ENCODE data around the gene ACBD6. TPM values are rescaled to one million over a fixed set of nuclear protein-coding genes. Genes with fewer than 3 reads are reported as not detected.

Gene ACBD6
- total and polyA plus RNA-seq, 10 of the 15 experiments (the other 5 are each of a cell fraction or from before 2014, with no cell fraction given) = 15.0 to 67.3 (median 55.0) TPM

- DNase-seq (ENCODE audit: low read depth, low spot score) (no peak), FAIRE-seq (no peak), ATAC-seq (no peak)
- TF ChIP-seq EZH2 (IDR thresholded peaks at IDR 0.05; ENCODE audit: borderline replicate concordance, control insufficient read depth, low read depth, low read length) (0 out of 2 replicates have a peak, but pooled peaks have one; percentile 43), NR2C2 (IDR thresholded peaks at IDR 0.05; ENCODE audit: borderline replicate concordance, control insufficient read depth, insufficient read length, low read depth) (no peak)
- Histone ChIP-seq H2AFZ (ENCODE audit: control insufficient read depth, low read depth, low read length) (no peak overlapping the region), H3K79me2 (ENCODE audit: control insufficient read depth, insufficient read depth, low read length) (no peaks in the 10 kb centered on the region), H3K4me3 (no peak overlapping the region), H3K9ac (ENCODE audit: control insufficient read depth, insufficient read depth, low read length) (no peak overlapping the region), H3K9me3 (replicated peaks; ENCODE audit: control insufficient read depth, insufficient read depth, low read length) (no peaks in the 10 kb centered on the region; the same call in 2 of the 3 replicates), H3K4me1 (ENCODE audit: control insufficient read depth, insufficient read depth, low read length) (no peaks in the 10 kb centered on the region), H3K36me3 (ENCODE audit: control insufficient read depth in 2 of 2, insufficient read depth in 2 of 2, low read length in 1 of 2) (no peaks in the 10 kb centered on the region), H3K4me2 (ENCODE audit: control insufficient read depth, insufficient read depth) (no peak overlapping the region), H4K20me1 (ENCODE audit: control insufficient read depth, insufficient read depth) (no peaks in the 10 kb centered on the region), H3K27me3 (replicated peaks in 1 of 2; ENCODE audit: control insufficient read depth in 2 of 2, insufficient read depth in 2 of 2, low read length in 1 of 2) (peaks cover 8 to 37% of the 10 kb centered on the region in 2 experiments), H3K27ac (ENCODE audit: control insufficient read depth, insufficient read depth) (no peak overlapping the region)
- intact Hi-C loops (cut with micrococcal nuclease; ENCODE audit: unreplicated experiment) = no loop called here
- POLR2A ChIA-PET = no interaction called here
- in situ Hi-C loops (cut with MboI) = no loop called here
- CTCF ChIA-PET = interaction anchor here (1.5 to 2.7 kb wide), 4 partner anchors 10 to 533 kb away, joined by 3 to 6 read pairs (median 3); no protein-coding TSS in a partner anchor
- SMC1A ChIA-PET (ENCODE audit: uncharacterized antibody, unreplicated experiment) = no interaction called here
- WGBS (ENCODE audit: insufficient coverage, insufficient replicate concordance, low lambda C conversion rate, missing lambda C conversion rate) = 14% methylated on average over 10 of the region's 10 CpGs
- RAD21 ChIA-PET (ENCODE audit: unreplicated experiment) = no interaction called here
- BruUV-seq (replicated peaks) = no TSS peak
Observed at GRCh38 chr1:180239145-180240096, 263.0 kb downstream of the ACBD6 start.

- FAIRE-seq = no peak
- CTCF ChIA-PET = interaction anchor here (1.5 to 2.7 kb wide), 4 partner anchors 10 to 532 kb away, joined by 3 to 6 read pairs (median 3); no protein-coding TSS in a partner anchor
- H4K20me1 ChIP-seq (ENCODE audit: control insufficient read depth, insufficient read depth) = no peaks in the 10 kb centered on the region
Observed at GRCh38 chr1:180238675-180239074, 263.7 kb downstream of the ACBD6 start.

More at GRCh38 chr1:180238675-180239074, 263.7 kb downstream of the ACBD6 start:
- H3K79me2 ChIP-seq (ENCODE audit: control insufficient read depth, insufficient read depth, low read length) = no peaks in the 10 kb centered on the region
- no peak for DNase-seq (ENCODE audit: low read depth, low spot score)
- no peak for ATAC-seq
- no peak overlapping the region for H3K4me2 ChIP-seq (ENCODE audit: control insufficient read depth, insufficient read depth)
- H3K4me3 ChIP-seq = no peak overlapping the region
- TF ChIP-seq MTA3 (IDR thresholded peaks at IDR 0.05; ENCODE audit: borderline replicate concordance, low read length) (no peak), ATF7 (IDR thresholded peaks at IDR 0.05; ENCODE audit: low read depth) (no peak), CBX3 (IDR thresholded peaks at IDR 0.05; ENCODE audit: borderline replicate concordance, low read depth) (no peak)
- no peak overlapping the region for H2AFZ ChIP-seq (ENCODE audit: control insufficient read depth, low read depth, low read length)
- SMC1A ChIA-PET (ENCODE audit: uncharacterized antibody, unreplicated experiment) = no interaction called here
- BruUV-seq (replicated peaks) = no TSS peak
- H3K4me1 ChIP-seq (ENCODE audit: control insufficient read depth, insufficient read depth, low read length) = no peaks in the 10 kb centered on the region
- no peak overlapping the region for H3K9ac ChIP-seq (ENCODE audit: control insufficient read depth, insufficient read depth, low read length)
- in situ Hi-C loops (cut with MboI) = no loop called here
- H3K9me3 ChIP-seq (replicated peaks; ENCODE audit: control insufficient read depth, insufficient read depth, low read length) = no peaks in the 10 kb centered on the region; the same call in 2 of the 3 replicates
- H3K36me3 ChIP-seq (ENCODE audit: control insufficient read depth in 2 of 2, insufficient read depth in 2 of 2, low read length in 1 of 2) = no peaks in the 10 kb centered on the region
- 18% methylated on average over 7 of the region's 7 CpGs for WGBS (ENCODE audit: insufficient coverage, insufficient replicate concordance, low lambda C conversion rate, missing lambda C conversion rate)
- intact Hi-C loops (cut with micrococcal nuclease; ENCODE audit: unreplicated experiment) = no loop called here
- peaks cover 13 to 39% of the 10 kb centered on the region in 2 experiments for H3K27me3 ChIP-seq (replicated peaks in 1 of 2; ENCODE audit: control insufficient read depth in 2 of 2, insufficient read depth in 2 of 2, low read length in 1 of 2)
- RAD21 ChIA-PET (ENCODE audit: unreplicated experiment) = no interaction called here
- H3K27ac ChIP-seq (ENCODE audit: control insufficient read depth, insufficient read depth) = no peak overlapping the region
- POLR2A ChIA-PET = no interaction called here

Small RNAs within 50 kb of the gene (microRNA-seq; reads per million reads assigned to microRNA genes)
- 1.5 reads per million for gene MIR3121

Small RNAs within 50 kb of the gene (small RNA-seq; reads per million reads assigned to genes)
- gene MIR3121 = 0.39 reads per million, percentile 3 among the genes with 10 or more reads in this experiment
- gene RF00019 = not detected

Other genes starting within 250 kb of the ACBD6 start
- gene OVAAL, start 56.4 kb upstream of the ACBD6 start, total RNA-seq (2014; rRNA removed) = not detected in 2 replicates
- gene OVAAL, start 56.4 kb upstream of the ACBD6 start, total RNA-seq (2014; rRNA removed; fragmentation: Illumina TruSeq; extraction: Trizol) = 0.09 TPM in 1 of 2 replicates, not detected in the other
- gene OVAAL, start 56.4 kb upstream of the ACBD6 start, total RNA-seq (2021) = not detected in 2 replicates
- 0.33 and 0.49 TPM in 2 replicates for gene OVAAL, start 56.4 kb upstream of the ACBD6 start, polyA plus RNA-seq (2011; rRNA removed)
- gene OVAAL, start 56.4 kb upstream of the ACBD6 start, polyA plus RNA-seq (2014; fragmentation: Illumina TruSeq; extraction: Trizol) = 0.06 and 0.16 TPM in 2 replicates
- under 1 TPM in 1 of 2 experiments, not detected in 1; 0.04 TPM for gene OVAAL, start 56.4 kb upstream of the ACBD6 start, polyA plus RNA-seq (2014; fragmentation: Nextera tagmentation; extraction: Ambion mirVana)
- 0.11 TPM in 1 of 2 replicates, not detected in the other for gene OVAAL, start 56.4 kb upstream of the ACBD6 start, polyA plus RNA-seq (2014; rRNA removed)
- not detected for gene OVAAL, start 56.4 kb upstream of the ACBD6 start, polyA plus RNA-seq (2016; fragmentation: Nextera tagmentation; extraction: Ambion mirVana)
- 14.2 and 18.0 TPM in 2 replicates for gene XPR1, start 129.4 kb upstream of the ACBD6 start, total RNA-seq (2014; rRNA removed)
- 12.4 and 13.2 TPM in 2 replicates for gene XPR1, start 129.4 kb upstream of the ACBD6 start, total RNA-seq (2014; rRNA removed; fragmentation: Illumina TruSeq; extraction: Trizol)
- gene XPR1, start 129.4 kb upstream of the ACBD6 start, total RNA-seq (2021) = 13.4 and 16.9 TPM in 2 replicates
- 33.9 and 36.8 TPM in 2 replicates for gene XPR1, start 129.4 kb upstream of the ACBD6 start, polyA plus RNA-seq (2011; rRNA removed)
- gene XPR1, start 129.4 kb upstream of the ACBD6 start, polyA plus RNA-seq (2014; fragmentation: Illumina TruSeq; extraction: Trizol) = 14.4 and 17.7 TPM in 2 replicates
- 1 to 10 TPM; 1.1 to 1.5 TPM for gene XPR1, start 129.4 kb upstream of the ACBD6 start, polyA plus RNA-seq (2014; fragmentation: Nextera tagmentation; extraction: Ambion mirVana)
- 8.5 and 9.3 TPM in 2 replicates for gene XPR1, start 129.4 kb upstream of the ACBD6 start, polyA plus RNA-seq (2014; rRNA removed)
- gene XPR1, start 129.4 kb upstream of the ACBD6 start, polyA plus RNA-seq (2016; fragmentation: Nextera tagmentation; extraction: Ambion mirVana) = 1 to 10 TPM; 5.8 to 7.6 TPM

Data from GM12878 (cell line).